ENCODE data around the gene DCHS2.
"Not testable (repeated sequence)": the region's sequence is repeated elsewhere in the genome, so short reads cannot be mapped to it uniquely, and the experiment has no call there.

The DCHS2 gene

GRCh38 chr4:154315741-154316140, 175.9 kb downstream of the DCHS2 start:
- no peak for DNase-seq (ENCODE audit: low spot score)

GRCh38 chr4:154314248-154314647, 177.4 kb downstream of the DCHS2 start:
- DNase-seq (ENCODE audit: low spot score), result peak; percentile 58

- DNase-seq (ENCODE audit: low spot score), result no peak
Observed at GRCh38 chr4:154313004-154313585, 178.5 kb downstream of the DCHS2 start.

GRCh38 chr4:154312246-154312645, 179.4 kb downstream of the DCHS2 start:
- no peak for DNase-seq (ENCODE audit: low spot score)

GRCh38 chr4:154310578-154310977, 181.0 kb downstream of the DCHS2 start:
- no peak for DNase-seq (ENCODE audit: low spot score)

GRCh38 chr4:154308207-154308606, 183.4 kb downstream of the DCHS2 start:
- DNase-seq (ENCODE audit: low spot score), result no peak

- no peak for DNase-seq (ENCODE audit: low spot score)
Observed at GRCh38 chr4:154307451-154307850, 184.1 kb downstream of the DCHS2 start.

GRCh38 chr4:154305616-154306015, 186.0 kb downstream of the DCHS2 start:
- DNase-seq (ENCODE audit: low spot score), result no peak

- DNase-seq (ENCODE audit: low spot score), result no peak
Observed at GRCh38 chr4:154304679-154305078, 186.9 kb downstream of the DCHS2 start.

GRCh38 chr4:154294652-154295350, 196.8 kb downstream of the DCHS2 start:
- no peak for DNase-seq (ENCODE audit: low spot score)

- no peak for DNase-seq (ENCODE audit: low spot score)
Observed at GRCh38 chr4:154293427-154293826, 198.2 kb downstream of the DCHS2 start.

- DNase-seq (ENCODE audit: low spot score), result no peak
Observed at GRCh38 chr4:154292589-154292988, 199.0 kb downstream of the DCHS2 start.

GRCh38 chr4:154277172-154277571, 214.4 kb downstream of the DCHS2 start:
- no peak for DNase-seq (ENCODE audit: low spot score)

- no peak for DNase-seq (ENCODE audit: low spot score)
Observed at GRCh38 chr4:154276496-154276895, 215.1 kb downstream of the DCHS2 start.

- DNase-seq (ENCODE audit: low spot score), result no peak
Observed at GRCh38 chr4:154254999-154255398, 236.6 kb downstream of the DCHS2 start.

GRCh38 chr4:154234576-154234975, 257.0 kb downstream of the DCHS2 start:
- DNase-seq (ENCODE audit: low spot score), result no peak

GRCh38 chr4:154231806-154232478, 259.7 kb downstream of the DCHS2 start:
- DNase-seq (ENCODE audit: low spot score), result no peak

- DNase-seq (ENCODE audit: low spot score), result no peak
Observed at GRCh38 chr4:154230723-154231122, 260.9 kb downstream of the DCHS2 start.

- DNase-seq (ENCODE audit: low spot score), result peak; percentile 6
Observed at GRCh38 chr4:154230091-154230490, 261.5 kb downstream of the DCHS2 start.

GRCh38 chr4:154222875-154223274, 268.7 kb downstream of the DCHS2 start:
- no peak for DNase-seq (ENCODE audit: low spot score)

- DNase-seq (ENCODE audit: low spot score), result no peak
Observed at GRCh38 chr4:154218051-154218450, 273.5 kb downstream of the DCHS2 start.

GRCh38 chr4:154217384-154217783, 274.2 kb downstream of the DCHS2 start:
- DNase-seq (ENCODE audit: low spot score), result not testable (repeated sequence)

GRCh38 chr4:154211506-154211905, 280.1 kb downstream of the DCHS2 start:
- no peak for DNase-seq (ENCODE audit: low spot score)

All from Ammon's horn (tissue), 1 donor.